ENCODE results near the gene IRAK2.

The IRAK2 gene

DNA sequence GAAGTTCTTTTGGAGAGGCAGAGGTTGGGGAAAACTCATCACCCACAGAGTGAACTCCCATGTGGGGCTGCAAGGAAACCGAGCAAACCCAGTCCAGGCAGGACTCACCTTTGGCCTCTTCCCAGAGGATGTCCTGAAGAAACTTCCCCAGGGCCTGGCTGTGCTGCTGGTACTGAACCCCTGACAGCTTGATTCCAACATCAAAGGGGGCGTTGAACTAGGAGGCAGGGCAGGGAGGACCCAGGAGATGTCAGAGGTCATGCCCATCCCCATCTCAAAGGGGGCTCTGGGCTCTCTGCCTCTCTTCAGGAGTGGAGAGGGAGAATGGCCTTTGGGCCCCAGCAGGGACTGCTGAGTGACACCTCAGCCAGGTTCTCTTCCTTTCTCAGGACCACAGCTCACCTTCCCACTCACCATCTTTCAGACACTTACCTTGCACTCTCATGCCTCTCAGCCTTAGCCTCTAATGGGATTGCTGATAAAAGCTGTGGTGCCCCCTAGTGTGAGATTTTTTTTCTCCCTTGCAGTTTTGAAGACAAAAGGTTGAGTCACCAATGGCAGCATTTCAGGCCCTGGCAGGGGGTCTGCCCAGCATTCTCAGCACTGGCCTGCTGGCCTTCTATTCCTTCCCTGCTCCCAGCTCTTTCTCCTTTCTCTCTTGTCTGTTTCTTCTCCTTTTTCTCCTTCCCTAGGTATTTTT, 122.0 kb downstream of the IRAK2 start:
- peak; percentile 59 for DNase-seq

DNA sequence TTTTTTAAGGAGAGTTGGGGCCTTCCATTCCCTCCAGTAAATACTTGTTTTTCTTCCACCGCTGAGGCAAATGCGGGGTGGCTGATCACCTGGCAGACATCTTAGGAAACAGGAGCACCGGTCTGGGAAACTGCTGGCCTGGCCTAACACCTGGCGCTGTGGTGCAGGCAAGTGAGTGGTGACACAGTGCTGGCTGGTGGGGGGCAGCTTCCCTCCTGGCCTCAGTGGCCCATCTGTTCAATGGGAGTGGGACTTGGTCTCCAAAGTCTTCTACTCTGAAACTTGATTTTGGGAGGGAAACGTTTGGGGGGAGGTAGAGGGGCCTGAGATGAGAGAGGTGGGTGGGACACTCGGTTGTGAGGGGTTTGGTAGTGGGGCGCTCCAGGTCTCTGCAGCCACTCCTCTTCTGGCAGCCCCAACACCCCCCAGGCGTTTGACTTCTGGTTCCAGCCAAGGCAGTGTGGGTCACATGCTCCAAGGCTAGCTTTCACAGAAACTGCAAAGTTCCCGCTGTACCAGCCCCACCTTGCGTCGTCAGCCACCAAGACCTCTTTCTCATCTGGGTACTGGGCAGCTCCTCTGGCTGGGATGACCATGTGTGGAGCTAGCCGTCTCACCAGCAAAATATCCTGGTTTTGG, 123.3 kb downstream of the IRAK2 start:
- DNase-seq: no peak

DNA sequence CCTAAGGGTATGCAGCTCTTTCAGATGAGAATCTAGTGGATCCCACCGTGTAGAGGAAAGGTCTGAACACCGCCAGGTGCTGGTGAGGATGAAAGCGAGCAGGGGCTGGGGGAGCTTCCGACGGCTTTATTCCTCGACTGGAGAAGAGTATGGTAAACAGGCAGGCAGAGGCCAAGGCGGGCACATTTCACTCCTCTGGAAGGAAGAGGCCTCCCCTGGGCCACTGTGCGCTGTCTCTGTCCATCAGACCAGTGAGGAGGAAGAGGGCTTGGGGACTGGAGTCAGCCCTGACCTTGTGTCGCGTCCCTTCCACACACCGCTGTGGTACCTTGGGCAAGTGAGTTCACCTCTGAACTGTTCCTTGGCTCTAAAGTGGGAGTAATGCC, 123.8 kb downstream of the IRAK2 start:
- no peak for DNase-seq

DNA sequence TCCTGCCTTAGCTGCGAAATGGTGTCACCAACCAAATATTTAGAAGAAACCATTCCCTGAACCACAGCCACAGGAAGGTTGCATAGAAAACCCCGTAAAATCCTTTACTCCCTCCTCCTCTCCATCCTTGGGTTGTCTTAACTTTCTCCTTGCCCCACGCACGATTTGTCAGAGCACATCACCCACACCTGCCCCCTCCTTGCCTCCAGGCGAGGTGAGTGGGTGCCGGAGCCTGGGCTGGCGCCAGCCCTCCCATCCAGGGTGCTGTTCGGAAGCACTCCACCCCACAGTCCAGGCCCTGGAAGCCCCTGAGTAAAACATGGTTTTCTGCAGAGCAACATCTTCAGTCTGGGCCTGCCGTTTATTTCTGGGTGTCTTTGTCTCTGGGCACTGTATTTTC, 124.4 kb downstream of the IRAK2 start:
- no peak for DNase-seq

DNA sequence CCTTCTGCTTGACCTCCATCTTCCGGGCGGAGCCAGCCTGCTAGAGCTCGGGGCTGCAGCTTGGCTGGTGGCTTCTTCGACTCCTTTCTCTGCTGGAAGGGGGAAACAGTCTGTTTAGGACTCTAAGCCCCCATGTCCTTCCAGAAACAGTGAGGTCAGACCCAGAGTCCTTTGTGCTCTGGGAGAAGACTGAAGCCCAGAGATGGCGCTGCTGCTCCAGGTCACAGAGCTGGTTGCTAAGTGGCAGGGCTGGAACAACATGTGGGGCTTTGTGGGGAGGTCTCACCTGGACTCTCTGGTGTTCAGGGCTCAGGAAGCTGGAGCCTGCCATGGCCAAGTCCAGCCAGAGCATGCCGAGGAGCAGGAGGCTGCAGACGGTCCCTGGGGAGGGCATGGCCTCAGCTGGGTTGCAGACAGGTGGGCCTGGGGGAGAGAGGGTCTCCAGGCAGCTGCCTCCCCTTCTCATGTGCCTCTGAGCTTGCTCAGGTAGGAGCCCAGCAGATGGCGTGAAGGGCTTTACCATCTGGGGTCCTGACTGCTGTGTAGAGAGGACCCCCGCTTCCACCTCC, 125.2 kb downstream of the IRAK2 start:
- no peak for DNase-seq

DNA sequence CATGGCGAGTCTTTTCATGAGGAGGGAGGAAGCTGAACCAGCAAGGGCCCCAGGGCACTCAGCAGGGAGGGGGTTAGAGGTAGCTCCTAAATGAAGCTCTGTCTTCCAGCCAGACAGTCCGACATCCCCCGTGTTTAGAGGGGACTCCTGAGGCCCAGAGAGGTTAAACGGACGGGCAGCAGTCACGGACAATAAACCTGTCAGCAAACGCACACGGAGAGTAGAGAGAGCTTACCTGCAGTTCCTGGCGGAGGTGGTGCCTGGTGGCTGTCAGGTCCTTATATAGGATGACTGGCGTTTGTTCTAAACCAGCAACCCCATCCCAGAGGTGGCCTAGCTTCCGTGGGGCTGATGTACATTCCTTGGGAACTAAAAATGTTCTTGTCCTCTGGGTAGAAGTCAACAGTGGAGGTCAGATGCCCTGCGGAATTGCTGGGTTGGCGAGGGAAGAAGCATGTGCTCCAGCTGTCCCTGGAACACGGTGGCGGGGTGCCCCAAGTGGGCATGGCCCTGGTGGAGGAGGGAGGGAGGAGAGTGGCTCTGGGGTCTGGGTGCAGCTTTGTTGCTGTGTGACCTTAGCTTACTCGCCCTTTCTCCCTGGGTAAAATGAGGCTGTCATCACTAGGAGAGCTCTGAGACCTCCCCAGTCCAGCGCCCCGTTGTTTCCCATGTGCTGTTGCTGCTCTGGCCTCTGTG, 125.9 kb downstream of the IRAK2 start:
- DNase-seq: no peak

DNA sequence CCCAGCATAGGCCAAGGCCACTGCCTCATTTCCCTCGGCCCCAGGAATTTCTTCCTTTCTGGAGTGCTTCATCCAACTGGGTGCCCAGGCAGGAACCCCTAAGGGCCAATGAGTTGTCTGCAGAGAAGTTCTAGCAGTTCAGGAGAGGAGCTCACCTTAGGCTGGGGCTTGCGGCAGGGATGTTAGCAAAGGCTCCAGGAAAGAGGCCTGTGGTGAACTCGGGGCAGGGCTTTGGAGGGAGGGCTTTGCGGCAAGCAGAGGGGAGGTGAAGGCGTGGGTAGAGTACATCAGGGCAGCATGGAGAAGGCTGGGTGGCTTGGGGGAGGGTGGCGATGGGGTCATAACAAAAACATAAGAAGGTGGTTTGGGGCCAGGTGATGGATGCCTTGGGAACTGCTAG, 126.9 kb downstream of the IRAK2 start:
- DNase-seq: no peak

DNA sequence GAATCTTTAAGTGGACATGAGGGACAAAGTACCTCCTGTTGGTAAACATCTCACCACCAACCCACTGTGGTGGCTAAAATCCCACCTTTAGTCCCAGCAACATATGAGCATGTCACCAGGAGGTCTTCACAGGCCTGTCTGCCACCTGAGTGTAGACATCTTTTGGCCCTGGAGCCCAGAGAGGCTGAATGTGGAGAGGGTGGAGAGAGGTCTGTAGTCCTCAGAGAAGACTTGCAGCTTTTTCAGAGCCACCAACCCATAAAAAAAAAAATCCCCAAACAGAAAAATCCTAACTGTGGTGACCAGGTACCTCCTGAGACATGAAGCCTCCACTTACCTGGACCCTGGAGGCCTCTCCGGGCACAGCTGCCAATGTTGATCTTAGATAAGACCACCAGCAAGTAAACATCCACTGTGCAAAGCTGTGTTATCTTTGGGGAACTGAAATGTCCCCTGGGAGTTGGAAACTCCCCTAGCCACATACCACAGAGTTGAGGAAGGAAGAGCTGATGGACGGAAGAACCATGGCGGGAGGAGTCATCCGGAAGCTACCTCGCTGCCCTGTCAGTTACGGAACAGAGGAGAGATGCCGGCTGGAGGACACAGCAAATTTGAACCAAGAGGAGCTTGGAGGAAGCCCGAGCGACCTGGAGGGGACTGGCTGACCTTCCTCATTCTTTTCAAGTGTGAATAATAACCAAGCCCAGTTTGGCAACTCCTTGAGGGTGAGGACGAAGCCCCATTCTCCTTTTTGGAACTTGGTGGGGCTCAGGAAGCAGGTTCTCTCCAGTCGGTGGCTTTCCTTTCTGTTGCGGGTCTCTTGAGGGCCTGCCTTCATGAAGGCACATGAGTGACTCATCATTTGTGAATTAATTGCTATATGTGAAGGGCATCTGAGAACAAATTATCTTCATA, 128.0 kb downstream of the IRAK2 start, which contains the start of gene GHRL:
GHRL (minus strand) TSS at position 443 of the 915 bp plus-strand sequence. CDS start 2,767 bp downstream, outside the sequence.
- no peak for DNase-seq

Data from CD4-positive, alpha-beta T cell treated with Interleukin-6 for 4 hours (primary cell).